Endothelial cell of umbilical vein (primary cell): ENCODE data around the gene RFPL4A. TPM values are rescaled to one million over a fixed set of nuclear protein-coding genes. Genes with fewer than 3 reads are reported as not detected.
"Not testable (repeated sequence)": the region's sequence is repeated elsewhere in the genome, so short reads cannot be mapped to it uniquely, and the experiment has no call there.

Source experiments
- Bru-seq: library from RNA; stranded (reverse); fragments of 400-500 nt; gene quantifications from one replicate; lab custom pipeline; 2021; lab: Mats Ljungman, UMichigan
- BruChase-seq, 2 experiments: library from RNA; stranded (reverse); fragments of 400-500 nt; gene quantifications; one replicate each; lab custom pipeline; 2021; lab: Mats Ljungman, UMichigan
- BruUV-seq: library from RNA; stranded (reverse); fragments of 400-500 nt; replicated peaks from 2 replicates; lab custom pipeline; 2021; lab: Mats Ljungman, UMichigan
- CTCF ChIA-PET: fragments of 300-600, 350-600 bp; sonication (Branson Sonifier 250); formaldehyde crosslinking; loops from one replicate; lab custom pipeline; 2021; ENCODE audit warnings: antibody characterized with exemption, inconsistent platforms; lab: Charles Lee
- POLR2A ChIA-PET: fragments of 300-600, 350-600 bp; sonication (Branson Sonifier 250); formaldehyde crosslinking; loops from one replicate; lab custom pipeline; 2021; ENCODE audit warnings: antibody characterized with exemption, inconsistent platforms; lab: Charles Lee
- DNase-seq: peaks from one replicate; pipeline ENCODE4 v3.0.0-alpha.2; 2011; ENCODE audit warnings: low read depth, low spot score
- FAIRE-seq: peaks from 2 replicates; lab custom pipeline; 2011; peaks lifted over from hg19 to GRCh38; lab: Jason Lieb, UNC
- H2AFZ ChIP-seq: 2 replicates; pipeline ENCODE4 v1.6.0; 2012; ENCODE audit warnings: low read depth, low read length, control low read depth, inconsistent platforms
- H3K27ac ChIP-seq: 2 replicates; pipeline ENCODE4 v1.5.1; 2011; ENCODE audit warnings: low read depth, mild to moderate bottlenecking, control low read depth, low read length, moderate library complexity; ENCODE audit not compliant: insufficient read depth
- H3K27me3 ChIP-seq, 2 experiments: 2 replicates each; pipeline versions ENCODE4 v1.6.0 to v1.6.1; 2011; ENCODE audit warnings: low read length in 2 of 2, mixed read lengths in 1 of 2; ENCODE audit not compliant: control insufficient read depth in 2 of 2, insufficient read depth in 2 of 2
- H3K36me3 ChIP-seq, 2 experiments: 2 replicates in 1 of 2; 3 replicates in 1 of 2; pipeline ENCODE4 v1.5.1; 2011; ENCODE audit warnings: low read length in 2 of 2, mild to moderate bottlenecking in 1 of 2, moderate library complexity in 1 of 2; ENCODE audit not compliant: control insufficient read depth in 2 of 2, insufficient read depth in 2 of 2; ENCODE audit errors: extremely low read depth in 1 of 2
- H3K4me1 ChIP-seq: 3 replicates; pipeline ENCODE4 v1.5.1; 2011; ENCODE audit warnings: mild to moderate bottlenecking, low read length; ENCODE audit not compliant: control insufficient read depth, insufficient read depth; ENCODE audit errors: extremely low read depth
- H3K4me2 ChIP-seq: 2 replicates; pipeline ENCODE4 v1.6.1; 2011; ENCODE audit warnings: low read length, control low read depth, mixed read lengths; ENCODE audit not compliant: insufficient read depth
- H3K4me3 ChIP-seq, 3 experiments: fragments of 200-600 bp in 1 of 3; sonication (generic), shearing (Covaris generic) in 1 of 3; replicated peaks in 1 of 3; 2 replicates each; pipeline ENCODE4 v1.5.1; 2011 to 2016; ENCODE audit warnings: control low read depth in 3 of 3, low read length in 3 of 3, mild to moderate bottlenecking in 2 of 3, inconsistent platforms in 1 of 3, low read depth in 1 of 3, moderate library complexity in 1 of 3; ENCODE audit not compliant: insufficient read depth in 1 of 3
- H3K79me2 ChIP-seq: 2 replicates; pipeline ENCODE4 v1.6.0; 2012; ENCODE audit warnings: low read length, inconsistent platforms; ENCODE audit not compliant: control insufficient read depth, insufficient read depth
- H3K9ac ChIP-seq: replicated peaks from 2 replicates; pipeline ENCODE3; 2011; ENCODE audit warnings: low read length, control low read depth; ENCODE audit not compliant: insufficient read depth; ENCODE audit errors: extremely low read depth
- H3K9me1 ChIP-seq: replicated peaks from 3 replicates; pipeline ENCODE4 v1.6.0; 2011; ENCODE audit warnings: mild to moderate bottlenecking, low read length; ENCODE audit not compliant: control insufficient read depth, insufficient read depth; ENCODE audit errors: extremely low read depth
- H3K9me3 ChIP-seq: replicated peaks from 2 replicates; pipeline ENCODE4 v1.5.1; 2012; ENCODE audit warnings: low read length, inconsistent platforms; ENCODE audit not compliant: control insufficient read depth, insufficient read depth
- H4K20me1 ChIP-seq: replicated peaks from 2 replicates; pipeline ENCODE3; 2011; ENCODE audit warnings: mild to moderate bottlenecking, low read length; ENCODE audit not compliant: control insufficient read depth, insufficient read depth; ENCODE audit errors: extremely low read depth
- EZH2 ChIP-seq: IDR thresholded peaks from 2 replicates; pipeline ENCODE4 v1.6.1; 2012; ENCODE audit warnings: borderline replicate concordance, low read depth, mild to moderate bottlenecking, moderate library complexity, low read length, inconsistent platforms; ENCODE audit not compliant: severe bottlenecking
- GATA2 ChIP-seq: IDR thresholded peaks from 2 replicates; pipeline ENCODE4 v1.7.0; 2011; ENCODE audit warnings: low read depth, mild to moderate bottlenecking, moderate library complexity, mixed read lengths, low read length; ENCODE audit not compliant: insufficient read length, insufficient read depth
- dilution Hi-C: fragments of 300-500 bp; cut with MboI; formaldehyde crosslinking; loops from one replicate; pipeline ENCODE4 v1.15.0; 2019; ENCODE audit warnings: low sequenced_read_pairs; ENCODE audit not compliant: extremely low pct_ligation_motif_present
- intact Hi-C: fragments of 100-400 bp; cut with micrococcal nuclease; formaldehyde crosslinking; loops from one replicate; pipeline ENCODE4 v1.10.0; 2022
- long read RNA-seq: library from polyadenylated mRNA; stranded (forward); transcript quantifications from one replicate; pipeline ENCODE4 v2.0.0, GENCODE V29; 2021
- polyA minus RNA-seq, 3 experiments: library from RNA; depleted of rRNA, polyadenylated mRNA; stranded (reverse); fragments of >200 nt; gene quantifications; 1 replicate in 1 of 3; 2 replicates in 2 of 3; pipeline ENCODE4 v1.2.3, GENCODE V29; 2011
- polyA plus RNA-seq, 4 experiments: library from polyadenylated mRNA; depleted of rRNA in 3 of 4; stranded (reverse) in 3 of 4; unstranded in 1 of 4; fragments of >200 nt; gene quantifications; 2 replicates each; pipeline versions ENCODE4 v1.2.1 to v1.2.3, GENCODE V29; 2011 to 2012; ENCODE audit warnings: missing spikeins in 1 of 4
- total RNA-seq: library from RNA; stranded (reverse); gene quantifications from 2 replicates; pipeline ENCODE4 v1.2.3, GENCODE V29; 2021
- TF ChIP-seq, protein P1 (sequence below), 2 donors: IDR thresholded peaks; 1 replicate in 1 of 2; 2 replicates in 1 of 2; pipeline ENCODE4 v1.5.1; 2011; ENCODE audit warnings: low read length in 2 of 2, mild to moderate bottlenecking in 2 of 2, moderate library complexity in 2 of 2, control low read depth in 1 of 2, inconsistent platforms in 1 of 2, low read depth in 1 of 2; ENCODE audit not compliant: insufficient read depth in 1 of 2; ENCODE audit errors: extremely low read depth in 1 of 2
- TF ChIP-seq, protein P2 (sequence below): IDR thresholded peaks from 2 replicates; pipeline ENCODE4 v1.6.1; 2011; ENCODE audit not compliant: insufficient read depth, insufficient read length

Gene RFPL4A
- total RNA-seq (not detected in 2 replicates), polyA plus RNA-seq (not detected in 2 replicates), polyA minus RNA-seq (not detected in 2 replicates), Bru-seq, nascent RNA (not detected), BruChase-seq, experiment 1, labeled RNA remaining after a 6-hour chase (not detected), BruChase-seq, experiment 2, labeled RNA remaining after a 2-hour chase (not detected)
- polyA plus RNA-seq (2011; cell fraction: cytosol; rRNA removed), result not detected in 2 replicates
- polyA plus RNA-seq (2011; cell fraction: nucleus; rRNA removed), result not detected in 2 replicates
- 0.20 and 0.25 TPM in 2 replicates for polyA plus RNA-seq (2012)
- polyA minus RNA-seq (2011; cell fraction: cytosol; rRNA and poly(A)+ RNA removed), result not detected
- not detected in 2 replicates for polyA minus RNA-seq (2011; cell fraction: nucleus; rRNA and poly(A)+ RNA removed)
- long read RNA-seq, result 0 reads

DNA sequence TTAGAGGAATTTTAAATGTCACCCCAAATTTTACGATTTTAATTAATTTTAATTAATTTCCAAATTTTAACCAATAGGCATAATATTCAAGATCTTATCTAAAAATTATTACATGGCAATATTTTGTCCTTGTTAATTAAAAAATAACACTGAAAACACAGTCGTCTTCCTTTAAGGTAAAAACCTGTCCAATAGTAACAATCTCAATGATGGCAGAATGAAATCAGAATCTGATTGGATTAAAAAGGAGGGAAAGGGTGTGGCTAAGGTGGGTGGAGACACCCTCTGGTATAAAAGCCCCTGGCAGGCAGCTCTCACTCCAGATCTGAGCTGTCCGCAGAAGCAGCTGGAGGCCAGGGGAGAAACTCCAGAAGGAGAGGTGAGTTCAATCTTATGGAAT, at the start of gene RFPL4A:
Gene RFPL4A, plus strand, starts transcription at position 301 of the 400 bp plus-strand sequence. CDS start 2,704 bp downstream, outside the sequence.
- POLR2A ChIA-PET, H2AFZ ChIP-seq, DNase-seq, H3K79me2 ChIP-seq, H3K27me3 ChIP-seq, CTCF ChIA-PET, H3K4me1 ChIP-seq, H3K4me2 ChIP-seq, H3K27ac ChIP-seq, intact Hi-C loops, dilution Hi-C loops, H4K20me1 ChIP-seq, H3K4me3 ChIP-seq, H3K36me3 ChIP-seq, H3K9ac ChIP-seq, H3K9me3 ChIP-seq, FAIRE-seq, BruUV-seq, H3K9me1 ChIP-seq: not testable (repeated sequence)

DNA sequence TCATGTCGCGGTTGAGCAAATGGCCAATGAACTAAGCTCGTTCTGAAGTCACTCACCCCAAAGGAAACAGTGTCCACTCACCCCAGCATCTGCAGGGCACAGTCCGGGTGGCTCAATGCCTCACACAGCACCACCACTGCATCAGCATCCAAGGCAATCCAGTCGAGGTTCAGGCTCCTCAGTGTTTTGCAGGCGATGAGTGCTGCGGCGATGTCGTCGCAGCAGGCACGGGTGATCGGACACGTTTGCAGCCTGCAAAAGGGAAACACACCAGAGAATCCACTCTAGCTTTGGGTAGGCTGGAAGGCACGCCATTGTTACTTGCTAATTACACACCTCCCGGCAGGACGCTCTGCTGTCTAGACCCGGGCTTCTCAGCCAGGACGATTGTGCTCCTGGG, 47.2 kb upstream of the RFPL4A start:
- TF ChIP-seq, protein P1, sequence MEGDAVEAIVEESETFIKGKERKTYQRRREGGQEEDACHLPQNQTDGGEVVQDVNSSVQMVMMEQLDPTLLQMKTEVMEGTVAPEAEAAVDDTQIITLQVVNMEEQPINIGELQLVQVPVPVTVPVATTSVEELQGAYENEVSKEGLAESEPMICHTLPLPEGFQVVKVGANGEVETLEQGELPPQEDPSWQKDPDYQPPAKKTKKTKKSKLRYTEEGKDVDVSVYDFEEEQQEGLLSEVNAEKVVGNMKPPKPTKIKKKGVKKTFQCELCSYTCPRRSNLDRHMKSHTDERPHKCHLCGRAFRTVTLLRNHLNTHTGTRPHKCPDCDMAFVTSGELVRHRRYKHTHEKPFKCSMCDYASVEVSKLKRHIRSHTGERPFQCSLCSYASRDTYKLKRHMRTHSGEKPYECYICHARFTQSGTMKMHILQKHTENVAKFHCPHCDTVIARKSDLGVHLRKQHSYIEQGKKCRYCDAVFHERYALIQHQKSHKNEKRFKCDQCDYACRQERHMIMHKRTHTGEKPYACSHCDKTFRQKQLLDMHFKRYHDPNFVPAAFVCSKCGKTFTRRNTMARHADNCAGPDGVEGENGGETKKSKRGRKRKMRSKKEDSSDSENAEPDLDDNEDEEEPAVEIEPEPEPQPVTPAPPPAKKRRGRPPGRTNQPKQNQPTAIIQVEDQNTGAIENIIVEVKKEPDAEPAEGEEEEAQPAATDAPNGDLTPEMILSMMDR (IDR thresholded peaks at IDR 0.05; ENCODE audit: extremely low read depth in 1 of 2, insufficient read depth in 1 of 2, low read depth in 1 of 2, low read length in 2 of 2), result no peak
- TF ChIP-seq EZH2 (no peak), GATA2 (no peak)
- TF ChIP-seq, protein P2, sequence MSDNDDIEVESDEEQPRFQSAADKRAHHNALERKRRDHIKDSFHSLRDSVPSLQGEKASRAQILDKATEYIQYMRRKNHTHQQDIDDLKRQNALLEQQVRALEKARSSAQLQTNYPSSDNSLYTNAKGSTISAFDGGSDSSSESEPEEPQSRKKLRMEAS, result no peak
- no peak for DNase-seq
- no peak for FAIRE-seq

More for the DNA sequence above, 47.2 kb upstream of the RFPL4A start:
- peaks cover 0 to 2% of the 10 kb centered on the region in 2 experiments for H3K27me3 ChIP-seq
- BruUV-seq, result no TSS peak
- H3K4me3 ChIP-seq, result no peak overlapping the region
- H3K27ac ChIP-seq, result no peak overlapping the region
- no peaks in the 10 kb centered on the region for H3K9me1 ChIP-seq
- dilution Hi-C loops, result no loop called here
- intact Hi-C loops, result no loop called here
- no peaks in the 10 kb centered on the region for H3K36me3 ChIP-seq
- ChIA-PET POLR2A (no interaction called here), CTCF (no interaction called here)
- H3K9me3 ChIP-seq, result no peaks in the 10 kb centered on the region
- no peaks in the 10 kb centered on the region for H3K4me1 ChIP-seq
- no peak overlapping the region for H3K4me2 ChIP-seq
- H2AFZ ChIP-seq, result no peak overlapping the region
- no peaks in the 10 kb centered on the region for H3K79me2 ChIP-seq
- H3K9ac ChIP-seq, result no peak overlapping the region
- H4K20me1 ChIP-seq, result no peaks in the 10 kb centered on the region
